Fibroblast of the aortic adventitia (primary cell): ENCODE results near the gene LRRC34. TPM values are rescaled to one million over a fixed set of nuclear protein-coding genes. Genes with fewer than 3 reads are reported as not detected.
A peak's percentile ranks its signal among the peaks of the same experiment; 100 is the strongest.

ENCODE experiments used
- DNase-seq: peaks from one replicate; pipeline ENCODE4 v3.0.0-alpha.2; 2010; ENCODE audit warnings: low read depth
- H3K4me3 ChIP-seq: 2 replicates; pipeline ENCODE4 v1.5.1; 2011; ENCODE audit warnings: low read depth, mild to moderate bottlenecking, control low read depth, low read length, moderate library complexity
- total RNA-seq: library from RNA; depleted of rRNA; stranded (reverse); fragments of >200 nt; gene quantifications from 2 replicates; pipeline ENCODE4 v1.2.3, GENCODE V29; 2012; ENCODE audit warnings: low replicate concordance
- TF ChIP-seq, protein P1 (sequence below): IDR thresholded peaks from 2 replicates; pipeline ENCODE4 v1.5.1; 2011; ENCODE audit warnings: mild to moderate bottlenecking, low read length, control low read depth, inconsistent platforms; ENCODE audit not compliant: insufficient read depth

Gene LRRC34
- total RNA-seq, 1 donor, result 7.4 TPM

DNA sequence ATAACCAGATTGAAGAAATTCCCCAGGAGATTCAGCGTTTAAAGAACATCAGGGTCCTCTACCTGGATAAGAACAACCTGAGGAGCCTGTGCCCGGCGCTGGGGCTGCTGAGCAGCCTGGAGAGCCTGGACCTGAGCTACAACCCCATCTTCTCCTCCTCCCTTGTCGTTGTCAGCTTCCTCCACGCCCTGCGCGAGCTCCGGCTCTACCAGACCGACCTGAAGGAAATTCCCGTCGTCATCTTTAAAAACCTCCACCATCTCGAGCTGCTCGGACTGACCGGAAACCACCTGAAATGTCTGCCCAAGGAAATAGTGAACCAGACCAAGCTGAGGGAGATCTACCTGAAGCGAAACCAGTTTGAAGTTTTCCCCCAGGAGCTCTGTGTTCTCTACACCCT lies 9.4 kb upstream of the LRRC34 start:
- no peak for DNase-seq
- TF ChIP-seq, protein P1, sequence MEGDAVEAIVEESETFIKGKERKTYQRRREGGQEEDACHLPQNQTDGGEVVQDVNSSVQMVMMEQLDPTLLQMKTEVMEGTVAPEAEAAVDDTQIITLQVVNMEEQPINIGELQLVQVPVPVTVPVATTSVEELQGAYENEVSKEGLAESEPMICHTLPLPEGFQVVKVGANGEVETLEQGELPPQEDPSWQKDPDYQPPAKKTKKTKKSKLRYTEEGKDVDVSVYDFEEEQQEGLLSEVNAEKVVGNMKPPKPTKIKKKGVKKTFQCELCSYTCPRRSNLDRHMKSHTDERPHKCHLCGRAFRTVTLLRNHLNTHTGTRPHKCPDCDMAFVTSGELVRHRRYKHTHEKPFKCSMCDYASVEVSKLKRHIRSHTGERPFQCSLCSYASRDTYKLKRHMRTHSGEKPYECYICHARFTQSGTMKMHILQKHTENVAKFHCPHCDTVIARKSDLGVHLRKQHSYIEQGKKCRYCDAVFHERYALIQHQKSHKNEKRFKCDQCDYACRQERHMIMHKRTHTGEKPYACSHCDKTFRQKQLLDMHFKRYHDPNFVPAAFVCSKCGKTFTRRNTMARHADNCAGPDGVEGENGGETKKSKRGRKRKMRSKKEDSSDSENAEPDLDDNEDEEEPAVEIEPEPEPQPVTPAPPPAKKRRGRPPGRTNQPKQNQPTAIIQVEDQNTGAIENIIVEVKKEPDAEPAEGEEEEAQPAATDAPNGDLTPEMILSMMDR, result no peak
- H3K4me3 ChIP-seq, result no peak overlapping the region

DNA sequence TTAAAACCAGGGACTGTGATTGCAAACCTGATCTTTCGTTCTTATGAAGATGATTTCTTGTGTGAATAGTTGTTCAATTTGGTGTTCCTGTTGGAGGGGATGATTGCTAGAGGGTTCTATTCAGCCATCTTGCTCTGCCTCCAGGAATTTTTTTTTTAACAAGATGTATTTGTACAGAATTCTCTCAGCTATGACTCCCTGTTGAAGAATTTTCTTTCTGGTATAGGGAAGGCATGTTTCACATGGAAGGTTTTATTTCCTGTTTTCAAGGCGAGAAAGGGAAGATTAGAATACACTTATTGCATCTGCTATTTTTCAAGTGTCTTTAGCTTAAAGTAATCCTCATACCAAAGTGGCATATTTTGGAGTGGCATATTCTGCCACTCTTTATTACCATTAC lies 5.6 kb upstream of the LRRC34 start:
- TF ChIP-seq, protein P1, result no peak
- no peak overlapping the region for H3K4me3 ChIP-seq
- DNase-seq, result peak; percentile 29

- no peak overlapping the region for H3K4me3 ChIP-seq
- TF ChIP-seq, protein P1, result no peak
- DNase-seq, result no peak
Measured at GRCh38 chr3:169815590-169816150, 3.0 kb upstream of the LRRC34 start.

DNA sequence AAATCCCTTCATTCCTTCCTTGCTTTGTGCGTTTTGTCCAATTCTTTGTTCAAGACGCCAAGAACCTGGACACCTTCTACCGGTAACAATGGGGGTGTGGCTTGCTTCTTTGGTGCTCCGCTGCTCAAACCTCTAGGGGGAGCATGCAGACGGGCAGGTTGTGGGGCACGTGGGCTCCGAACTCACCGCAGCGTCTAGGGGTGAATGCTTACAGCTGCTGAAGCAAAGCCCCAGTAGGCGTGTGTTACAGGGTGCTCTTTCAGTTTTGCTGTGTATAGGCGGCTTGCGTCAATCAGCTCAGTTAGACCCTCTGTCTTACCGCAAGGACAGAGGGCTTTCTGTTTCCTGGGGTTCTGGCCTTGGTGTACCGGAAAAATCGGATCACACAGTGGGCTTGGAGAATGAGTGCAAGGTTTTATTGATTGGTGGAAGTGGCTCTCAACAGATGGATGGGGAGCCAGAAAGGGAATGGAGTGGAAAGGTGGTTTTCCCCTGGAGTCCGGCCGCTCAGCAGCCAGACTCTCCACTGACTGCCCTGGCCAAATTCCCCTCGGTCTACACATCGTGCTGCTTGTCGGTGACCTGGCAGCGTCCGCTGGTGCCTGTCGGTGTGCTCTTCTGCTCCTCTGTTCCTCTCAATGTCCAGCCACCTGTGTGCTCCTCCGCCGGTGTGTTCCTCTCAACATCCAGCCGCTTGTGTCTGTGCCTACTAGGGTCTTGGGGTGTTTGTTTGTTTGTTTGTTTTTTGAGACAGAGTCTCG lies 1.2 kb upstream of the LRRC34 start:
- no peak for DNase-seq
- TF ChIP-seq, protein P1, result no peak
- no peak overlapping the region for H3K4me3 ChIP-seq

DNA sequence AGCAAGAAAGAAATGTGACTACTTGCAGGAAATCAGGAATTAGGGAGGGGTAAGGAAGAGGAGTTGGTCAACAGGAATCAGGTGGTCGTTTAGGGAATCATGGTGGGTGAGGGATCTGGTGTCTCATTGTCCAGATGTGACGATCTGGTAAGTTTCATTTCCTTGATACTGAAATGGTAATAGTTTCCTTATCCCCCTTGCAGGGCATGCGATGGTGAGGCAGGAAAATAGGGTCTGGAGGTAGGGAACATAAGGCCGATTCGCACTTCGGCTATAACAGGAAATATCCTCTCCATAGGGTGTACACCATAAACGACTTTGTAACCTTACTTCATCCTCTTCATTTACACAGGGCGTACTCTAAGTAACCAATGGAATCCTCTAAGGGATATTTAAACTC lies 574 bp upstream of the LRRC34 start:
- TF ChIP-seq, protein P1, result no peak
- no peak overlapping the region for H3K4me3 ChIP-seq
- DNase-seq, result no peak

GRCh38 chr3:169811631-169812331 lies 923 bp downstream of the LRRC34 start:
- TF ChIP-seq, protein P1, result no peak
- peak; percentile 85 for DNase-seq

More at GRCh38 chr3:169811631-169812331, 923 bp downstream of the LRRC34 start:
- H3K4me3 ChIP-seq, result peak overlapping the region; percentile 50
